GM12873 (cell line): Measurements from ENCODE around the gene CTBP1.

Source experiments
- CTCF ChIP-seq: IDR thresholded peaks from 2 replicates; pipeline ENCODE4 v1.5.1; 2012; ENCODE audit warnings: low read depth, mild to moderate bottlenecking, moderate library complexity, low read length, control low read depth; ENCODE audit not compliant: insufficient read depth; ENCODE audit errors: missing control alignments

CTBP1 gene

GRCh38 chr4:1227816-1228215 is 21.1 kb downstream of the CTBP1 start:
- TF ChIP-seq CTCF: no peak

GRCh38 chr4:1226598-1226997 is 22.3 kb downstream of the CTBP1 start:
- TF ChIP-seq CTCF: no peak

- no peak for TF ChIP-seq CTCF
Measured at GRCh38 chr4:1226144-1226481, 22.8 kb downstream of the CTBP1 start.

- no peak for TF ChIP-seq CTCF
Measured at GRCh38 chr4:1225272-1226143, 23.4 kb downstream of the CTBP1 start.

- no peak for TF ChIP-seq CTCF
Measured at GRCh38 chr4:1223841-1224809, 24.8 kb downstream of the CTBP1 start.

GRCh38 chr4:1222938-1223690 is 25.8 kb downstream of the CTBP1 start:
- TF ChIP-seq CTCF: no peak
